Fibroblast of the conjunctiva (primary cell): Measurements from ENCODE around the gene FREM1.

Experiments used
- DNase-seq: peaks from one replicate; pipeline ENCODE4 v3.0.0-alpha.2; 2010; ENCODE audit warnings: low read depth

FREM1 gene

GRCh38 chr9:14909181-14909580 is 1.0 kb downstream of the FREM1 start:
- DNase-seq = no peak

GRCh38 chr9:14908295-14909180 is 1.7 kb downstream of the FREM1 start:
- DNase-seq = no peak

GRCh38 chr9:14907696-14908095 is 2.5 kb downstream of the FREM1 start:
- no peak for DNase-seq

- no peak for DNase-seq
Measured at GRCh38 chr9:14907360-14907685, 2.9 kb downstream of the FREM1 start.

- no peak for DNase-seq
Measured at GRCh38 chr9:14906644-14907359, 3.4 kb downstream of the FREM1 start.

- no peak for DNase-seq
Measured at GRCh38 chr9:14906000-14906399, 4.2 kb downstream of the FREM1 start.

GRCh38 chr9:14903040-14903439 is 7.2 kb downstream of the FREM1 start:
- no peak for DNase-seq

- no peak for DNase-seq
Measured at GRCh38 chr9:14902561-14902960, 7.7 kb downstream of the FREM1 start.

- no peak for DNase-seq
Measured at GRCh38 chr9:14899815-14900193, 10.4 kb downstream of the FREM1 start.

GRCh38 chr9:14899042-14899814 is 11.0 kb downstream of the FREM1 start:
- no peak for DNase-seq

- DNase-seq = peak; percentile 47
Measured at GRCh38 chr9:14895806-14896205, 14.4 kb downstream of the FREM1 start.

- no peak for DNase-seq
Measured at GRCh38 chr9:14893280-14893679, 16.9 kb downstream of the FREM1 start.

GRCh38 chr9:14891332-14891731 is 18.9 kb downstream of the FREM1 start:
- no peak for DNase-seq

GRCh38 chr9:14889451-14889850 is 20.8 kb downstream of the FREM1 start:
- no peak for DNase-seq

- no peak for DNase-seq
Measured at GRCh38 chr9:14888875-14889274, 21.4 kb downstream of the FREM1 start.

- DNase-seq = no peak
Measured at GRCh38 chr9:14888272-14888671, 22.0 kb downstream of the FREM1 start.

GRCh38 chr9:14887149-14887548 is 23.1 kb downstream of the FREM1 start:
- DNase-seq = no peak

- DNase-seq = no peak
Measured at GRCh38 chr9:14883310-14883944, 26.8 kb downstream of the FREM1 start.

- no peak for DNase-seq
Measured at GRCh38 chr9:14882090-14882489, 28.1 kb downstream of the FREM1 start.

GRCh38 chr9:14881006-14881405 is 29.2 kb downstream of the FREM1 start:
- no peak for DNase-seq

- no peak for DNase-seq
Measured at GRCh38 chr9:14870090-14870489, 40.1 kb downstream of the FREM1 start.

GRCh38 chr9:14869671-14870070 is 40.6 kb downstream of the FREM1 start:
- DNase-seq = no peak
